HEK293 (cell line): ENCODE results near the gene FEZF2.

ENCODE experiments used
- CTCF ChIA-PET: fragments of 350-600 bp; formaldehyde crosslinking; extraction: SDS; loops from one replicate; lab custom pipeline; 2021; ENCODE audit warnings: antibody characterized with exemption; lab: Yijun Ruan, JAX
- POLR2A ChIA-PET: fragments of 300-600 bp; formaldehyde crosslinking; extraction: SDS; loops from one replicate; lab custom pipeline; 2020; ENCODE audit warnings: antibody characterized with exemption, inconsistent platforms; lab: Yijun Ruan, JAX
- H3K27ac ChIP-seq: fragments of 200-500 bp; sonication (Bioruptor generic); 2 replicates; pipeline ENCODE4 v1.5.1; 2014; ENCODE audit warnings: low read depth, low read length, control low read depth, inconsistent platforms; ENCODE audit errors: extremely low read depth
- H3K36me3 ChIP-seq, 2 experiments: fragments of 200-500 bp in 1 of 2; sonication (Bioruptor generic) in 1 of 2; 1 replicate in 1 of 2; 2 replicates in 1 of 2; pipeline ENCODE4 v1.5.1; 2014 to 2017; ENCODE audit warnings: inconsistent platforms in 2 of 2, low read length in 2 of 2; ENCODE audit not compliant: control insufficient read depth in 2 of 2, insufficient read depth in 1 of 2
- H3K4me1 ChIP-seq: fragments of 200-500 bp; sonication (Bioruptor generic); 2 replicates; pipeline ENCODE4 v1.5.1; 2014; ENCODE audit warnings: mild to moderate bottlenecking, low read length, inconsistent platforms; ENCODE audit not compliant: control insufficient read depth, insufficient read depth
- H3K4me3 ChIP-seq: 2 replicates; pipeline ENCODE4 v1.5.1; 2011; ENCODE audit warnings: low read depth, mild to moderate bottlenecking, control low read depth, low read length, moderate library complexity
- H3K9me3 ChIP-seq: fragments of 200-500 bp; sonication (Bioruptor generic); 2 replicates; pipeline ENCODE4 v1.5.1; 2014; ENCODE audit warnings: low read depth, low read length, inconsistent platforms; ENCODE audit not compliant: control insufficient read depth, insufficient read depth
- BCL11B ChIP-seq: fragments of 450-650 bp; formaldehyde crosslinking; IDR thresholded peaks from 2 replicates; pipeline ENCODE4 v1.5.1; 2016; ENCODE audit warnings: low read depth, missing biosample characterization, missing genetic modification characterization
- FEZF1 ChIP-seq: fragments of 450-650 bp; formaldehyde crosslinking; IDR thresholded peaks from 2 replicates; pipeline ENCODE4 v1.5.1; 2016; ENCODE audit warnings: missing biosample characterization, missing genetic modification characterization
- YY1 ChIP-seq: fragments of 450-650 bp; formaldehyde crosslinking; IDR thresholded peaks from 2 replicates; pipeline ENCODE4 v1.5.1; 2018; ENCODE audit warnings: missing biosample characterization, missing genetic modification characterization
- ZBTB1 ChIP-seq: fragments of 450-650 bp; formaldehyde crosslinking; IDR thresholded peaks from 2 replicates; pipeline ENCODE4 v1.5.1; 2016; ENCODE audit warnings: missing biosample characterization, missing genetic modification characterization
- ZFP41 ChIP-seq: fragments of 450-650 bp; formaldehyde crosslinking; IDR thresholded peaks from 2 replicates; pipeline ENCODE4 v1.5.1; 2016; ENCODE audit warnings: missing biosample characterization, missing genetic modification characterization, borderline replicate concordance
- ZNF133 ChIP-seq: fragments of 450-650 bp; formaldehyde crosslinking; IDR thresholded peaks from 2 replicates; pipeline ENCODE4 v1.5.1; 2016; ENCODE audit warnings: missing biosample characterization, missing genetic modification characterization
- ZNF335 ChIP-seq: fragments of 450-650 bp; formaldehyde crosslinking; conservative IDR thresholded peaks from 2 replicates; pipeline ENCODE4 v1.5.1; 2016; ENCODE audit warnings: missing biosample characterization, missing genetic modification characterization
- ZNF350 ChIP-seq: fragments of 450-650 bp; formaldehyde crosslinking; IDR thresholded peaks from 2 replicates; pipeline ENCODE4 v1.5.0; 2017; ENCODE audit warnings: missing biosample characterization, mild to moderate bottlenecking, missing genetic modification characterization
- ZNF366 ChIP-seq: fragments of 450-650 bp; formaldehyde crosslinking; conservative IDR thresholded peaks from 2 replicates; pipeline ENCODE4 v1.5.1; 2016; ENCODE audit warnings: missing biosample characterization, missing genetic modification characterization
- ZNF404 ChIP-seq: fragments of 450-650 bp; formaldehyde crosslinking; IDR thresholded peaks from 2 replicates; pipeline ENCODE4 v1.5.1; 2017; ENCODE audit warnings: missing biosample characterization, missing genetic modification characterization
- ZNF529 ChIP-seq: fragments of 450-650 bp; formaldehyde crosslinking; IDR thresholded peaks from 2 replicates; pipeline ENCODE4 v1.5.1; 2017; ENCODE audit warnings: missing genetic modification characterization, missing biosample characterization; ENCODE audit not compliant: insufficient replicate concordance
- ZNF549 ChIP-seq: fragments of 450-650 bp; IDR thresholded peaks from 2 replicates; pipeline ENCODE4 v1.5.1; 2018; ENCODE audit warnings: missing biosample characterization, missing genetic modification characterization, mild to moderate bottlenecking, inconsistent platforms, moderate library complexity
- ZNF623 ChIP-seq: fragments of 450-650 bp; formaldehyde crosslinking; IDR thresholded peaks from 2 replicates; pipeline ENCODE4 v1.5.1; 2016; ENCODE audit warnings: missing biosample characterization, missing genetic modification characterization
- TF ChIP-seq, protein P1 (sequence below): fragments of 450-650 bp; formaldehyde crosslinking; IDR thresholded peaks from 2 replicates; pipeline ENCODE4 v1.5.1; 2016; ENCODE audit warnings: missing biosample characterization, missing genetic modification characterization
- TF ChIP-seq, protein P2 (sequence below): fragments of 450-650 bp; formaldehyde crosslinking; IDR thresholded peaks from 2 replicates; pipeline ENCODE4 v1.5.1; 2016; ENCODE audit warnings: missing biosample characterization, missing genetic modification characterization
- TF ChIP-seq, protein P3 (sequence below): fragments of 450-650 bp; formaldehyde crosslinking; optimal IDR thresholded peaks from 2 replicates; pipeline ENCODE3; 2016; ENCODE audit warnings: missing biosample characterization, mild to moderate bottlenecking, missing genetic modification characterization
- TF ChIP-seq, protein P4 (sequence below): fragments of 450-650 bp; formaldehyde crosslinking; IDR thresholded peaks from 2 replicates; pipeline ENCODE4 v1.5.1; 2016; ENCODE audit warnings: missing biosample characterization, missing genetic modification characterization

Gene FEZF2

DNA sequence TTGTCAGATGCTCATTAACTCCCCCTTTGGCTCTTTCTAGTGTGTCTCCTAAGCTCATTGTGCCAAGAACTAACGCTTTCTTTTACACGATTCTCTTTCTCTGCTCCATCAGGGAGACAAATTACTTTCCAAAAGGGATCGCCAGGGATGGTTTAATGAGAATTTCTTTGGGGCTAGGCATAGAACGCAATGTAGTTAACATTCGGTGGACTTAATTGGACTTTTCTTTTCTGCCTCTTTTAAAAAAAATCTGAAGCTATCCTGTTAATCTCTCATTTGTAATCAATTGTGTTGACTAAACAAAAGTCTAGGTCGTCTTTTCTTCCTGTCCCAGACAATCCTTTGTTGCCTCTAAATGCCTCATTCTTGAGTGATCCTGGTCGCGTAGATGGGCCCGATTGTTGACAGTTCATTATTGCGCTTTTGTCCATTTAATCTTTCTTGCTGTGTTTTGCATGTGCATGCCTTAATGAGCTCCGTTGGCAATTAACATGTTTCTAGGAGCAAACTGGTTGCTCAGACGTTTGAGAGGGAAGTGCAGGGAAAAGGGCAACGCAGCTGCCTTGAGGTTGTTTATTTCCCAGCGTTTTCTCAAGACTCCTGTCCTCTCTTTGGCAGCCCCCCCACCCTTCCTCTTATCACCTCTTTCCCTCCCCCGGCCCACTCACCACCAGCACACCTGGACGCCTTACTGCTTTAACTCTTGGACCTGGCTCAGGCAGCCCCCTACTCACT, 7.8 kb downstream of the FEZF2 start:
- no peak overlapping the region for H3K4me3 ChIP-seq
- CTCF ChIA-PET: no interaction called here

DNA sequence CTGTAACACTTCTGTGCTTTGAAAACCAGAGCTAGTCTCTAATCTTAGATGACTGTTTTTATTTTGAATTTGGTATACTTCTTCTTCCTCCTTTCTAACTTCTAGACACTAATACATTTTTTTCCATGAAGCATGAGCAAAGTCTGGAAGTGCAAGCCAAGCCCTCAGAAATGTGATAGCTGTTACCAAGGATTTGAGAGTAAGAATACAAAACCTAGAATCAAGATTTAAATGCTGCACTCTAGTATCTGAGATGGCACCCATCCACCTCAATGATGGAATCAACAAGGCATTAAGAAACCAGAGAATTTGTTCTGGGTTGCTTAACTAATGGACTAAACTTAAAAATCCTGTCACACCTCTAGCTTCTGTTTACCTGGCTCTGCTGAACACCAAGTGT, 9.2 kb downstream of the FEZF2 start:
- Histone ChIP-seq H3K27ac (no peak overlapping the region), H3K4me1 (no peaks in the 10 kb centered on the region), H3K4me3 (no peak overlapping the region), H3K9me3 (no peaks in the 10 kb centered on the region), H3K36me3 (no peaks in the 10 kb centered on the region)
- ChIA-PET CTCF (no interaction called here), POLR2A (no interaction called here)
- TF ChIP-seq ZNF549 (tag by site-specific recombination): no peak
- TF ChIP-seq ZFP41 (tag by site-specific recombination): no peak
- no peak for TF ChIP-seq FEZF1 (tag by site-specific recombination)
- TF ChIP-seq YY1 (tag by site-specific recombination): no peak
- no peak for TF ChIP-seq ZNF133
- TF ChIP-seq ZNF623 (tag by site-specific recombination): no peak
- no peak for TF ChIP-seq ZBTB1 (tag by site-specific recombination)

More for the DNA sequence above, 7.8 kb downstream of the FEZF2 start:
- no peaks in the 10 kb centered on the region for H3K4me1 ChIP-seq
- H3K27ac ChIP-seq: no peak overlapping the region
- H3K36me3 ChIP-seq: no peaks in the 10 kb centered on the region
- no peak for TF ChIP-seq BCL11B (tag by site-specific recombination)
- TF ChIP-seq, protein P1, sequence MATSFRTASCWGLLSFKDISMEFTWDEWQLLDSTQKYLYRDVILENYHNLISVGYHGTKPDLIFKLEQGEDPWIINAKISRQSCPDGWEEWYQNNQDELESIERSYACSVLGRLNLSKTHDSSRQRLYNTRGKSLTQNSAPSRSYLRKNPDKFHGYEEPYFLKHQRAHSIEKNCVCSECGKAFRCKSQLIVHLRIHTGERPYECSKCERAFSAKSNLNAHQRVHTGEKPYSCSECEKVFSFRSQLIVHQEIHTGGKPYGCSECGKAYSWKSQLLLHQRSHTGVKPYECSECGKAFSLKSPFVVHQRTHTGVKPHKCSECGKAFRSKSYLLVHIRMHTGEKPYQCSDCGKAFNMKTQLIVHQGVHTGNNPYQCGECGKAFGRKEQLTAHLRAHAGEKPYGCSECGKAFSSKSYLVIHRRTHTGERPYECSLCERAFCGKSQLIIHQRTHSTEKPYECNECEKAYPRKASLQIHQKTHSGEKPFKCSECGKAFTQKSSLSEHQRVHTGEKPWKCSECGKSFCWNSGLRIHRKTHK (tag by site-specific recombination): no peak
- no peak for TF ChIP-seq ZNF366 (tag by site-specific recombination)
- TF ChIP-seq ZNF529 (tag by site-specific recombination): no peak
- TF ChIP-seq ZNF404 (tag by site-specific recombination): no peak
- TF ChIP-seq, protein P2, sequence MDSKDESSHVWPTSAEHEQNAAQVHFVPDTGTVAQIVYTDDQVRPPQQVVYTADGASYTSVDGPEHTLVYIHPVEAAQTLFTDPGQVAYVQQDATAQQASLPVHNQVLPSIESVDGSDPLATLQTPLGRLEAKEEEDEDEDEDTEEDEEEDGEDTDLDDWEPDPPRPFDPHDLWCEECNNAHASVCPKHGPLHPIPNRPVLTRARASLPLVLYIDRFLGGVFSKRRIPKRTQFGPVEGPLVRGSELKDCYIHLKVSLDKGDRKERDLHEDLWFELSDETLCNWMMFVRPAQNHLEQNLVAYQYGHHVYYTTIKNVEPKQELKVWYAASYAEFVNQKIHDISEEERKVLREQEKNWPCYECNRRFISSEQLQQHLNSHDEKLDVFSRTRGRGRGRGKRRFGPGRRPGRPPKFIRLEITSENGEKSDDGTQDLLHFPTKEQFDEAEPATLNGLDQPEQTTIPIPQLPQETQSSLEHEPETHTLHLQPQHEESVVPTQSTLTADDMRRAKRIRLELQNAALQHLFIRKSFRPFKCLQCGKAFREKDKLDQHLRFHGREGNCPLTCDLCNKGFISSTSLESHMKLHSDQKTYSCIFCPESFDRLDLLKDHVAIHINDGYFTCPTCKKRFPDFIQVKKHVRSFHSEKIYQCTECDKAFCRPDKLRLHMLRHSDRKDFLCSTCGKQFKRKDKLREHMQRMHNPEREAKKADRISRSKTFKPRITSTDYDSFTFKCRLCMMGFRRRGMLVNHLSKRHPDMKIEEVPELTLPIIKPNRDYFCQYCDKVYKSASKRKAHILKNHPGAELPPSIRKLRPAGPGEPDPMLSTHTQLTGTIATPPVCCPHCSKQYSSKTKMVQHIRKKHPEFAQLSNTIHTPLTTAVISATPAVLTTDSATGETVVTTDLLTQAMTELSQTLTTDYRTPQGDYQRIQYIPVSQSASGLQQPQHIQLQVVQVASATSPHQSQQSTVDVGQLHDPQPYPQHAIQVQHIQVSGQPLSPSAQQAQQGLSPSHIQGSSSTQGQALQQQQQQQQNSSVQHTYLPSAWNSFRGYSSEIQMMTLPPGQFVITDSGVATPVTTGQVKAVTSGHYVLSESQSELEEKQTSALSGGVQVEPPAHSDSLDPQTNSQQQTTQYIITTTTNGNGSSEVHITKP (tag by site-specific recombination): no peak
- TF ChIP-seq, protein P3, sequence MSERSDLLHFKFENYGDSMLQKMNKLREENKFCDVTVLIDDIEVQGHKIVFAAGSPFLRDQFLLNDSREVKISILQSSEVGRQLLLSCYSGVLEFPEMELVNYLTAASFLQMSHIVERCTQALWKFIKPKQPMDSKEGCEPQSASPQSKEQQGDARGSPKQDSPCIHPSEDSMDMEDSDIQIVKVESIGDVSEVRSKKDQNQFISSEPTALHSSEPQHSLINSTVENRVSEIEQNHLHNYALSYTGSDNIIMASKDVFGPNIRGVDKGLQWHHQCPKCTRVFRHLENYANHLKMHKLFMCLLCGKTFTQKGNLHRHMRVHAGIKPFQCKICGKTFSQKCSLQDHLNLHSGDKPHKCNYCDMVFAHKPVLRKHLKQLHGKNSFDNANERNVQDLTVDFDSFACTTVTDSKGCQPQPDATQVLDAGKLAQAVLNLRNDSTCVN: no peak
- TF ChIP-seq, protein P4, sequence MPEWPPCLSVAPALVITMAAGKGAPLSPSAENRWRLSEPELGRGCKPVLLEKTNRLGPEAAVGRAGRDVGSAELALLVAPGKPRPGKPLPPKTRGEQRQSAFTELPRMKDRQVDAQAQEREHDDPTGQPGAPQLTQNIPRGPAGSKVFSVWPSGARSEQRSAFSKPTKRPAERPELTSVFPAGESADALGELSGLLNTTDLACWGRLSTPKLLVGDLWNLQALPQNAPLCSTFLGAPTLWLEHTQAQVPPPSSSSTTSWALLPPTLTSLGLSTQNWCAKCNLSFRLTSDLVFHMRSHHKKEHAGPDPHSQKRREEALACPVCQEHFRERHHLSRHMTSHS (tag by site-specific recombination): no peak
- no peak for TF ChIP-seq ZNF350 (tag by site-specific recombination)
- no peak for TF ChIP-seq ZNF335 (tag by site-specific recombination)
- H3K9me3 ChIP-seq: no peaks in the 10 kb centered on the region
- POLR2A ChIA-PET: no interaction called here
